ENCODE measurements around the gene EIF4G3. TPM values are rescaled to one million over a fixed set of nuclear protein-coding genes. Genes with fewer than 3 reads are reported as not detected.
A peak's percentile ranks its signal among the peaks of the same experiment; 100 is the strongest.

EIF4G3 gene
- total and polyA plus RNA-seq, 2 donors (not counting 1 experiment from before 2014, with no cell fraction given), result 33.6 to 76.0 TPM

GRCh38 chr1:21123287-21123948, 53.3 kb downstream of the EIF4G3 start:
- Histone ChIP-seq H3K9ac (ENCODE audit: low read length) (no peak overlapping the region), H3K4me3 (ENCODE audit: control extremely low read depth in 1 of 5, extremely low read depth in 1 of 5, insufficient read depth in 1 of 5, low read depth in 2 of 5, low read length in 4 of 5) (no peak overlapping the region), H3K36me3 (replicated peaks in 1 of 2; ENCODE audit: control extremely low read depth in 1 of 2, control insufficient read depth in 1 of 2, extremely low read depth in 1 of 2, insufficient read depth in 2 of 2, low read length in 1 of 2) (peaks cover 4 to 5% of the 10 kb centered on the region in 2 experiments), H3K79me2 (ENCODE audit: control insufficient read depth, insufficient read depth, low read length) (peaks cover 8% of the 10 kb centered on the region), H2AFZ (ENCODE audit: insufficient read depth, low read depth, low read length, poor library complexity, severe bottlenecking) (no peak overlapping the region), H3K27ac (ENCODE audit: low read length in 2 of 2) (no peak overlapping the region), H3K4me2 (replicated peaks; ENCODE audit: low read depth, low read length, poor library complexity, severe bottlenecking) (no peak overlapping the region), H3K4me1 (ENCODE audit: control insufficient read depth in 2 of 2, insufficient read depth in 2 of 2, low read length in 2 of 2) (peaks cover 3 to 6% of the 10 kb centered on the region in 2 donors), H4K20me1 (ENCODE audit: control insufficient read depth, insufficient read depth, low read length, poor library complexity, severe bottlenecking) (no peaks in the 10 kb centered on the region), H3K9me3 (ENCODE audit: control extremely low read depth in 1 of 3, control insufficient read depth in 2 of 3, insufficient read depth in 1 of 3, low read length in 2 of 3) (no peaks in the 10 kb centered on the region), H3K27me3 (replicated peaks in 1 of 4; ENCODE audit: control extremely low read depth in 1 of 4, control insufficient read depth in 3 of 4, insufficient read depth in 4 of 4, low read length in 3 of 4) (no peaks in the 10 kb centered on the region)
- ChIA-PET POLR2A (no interaction called here), CTCF (no interaction called here)
- TF ChIP-seq CTCF (IDR thresholded peaks at IDR 0.05), result no peak
- no peak for TF ChIP-seq EZH2 (IDR thresholded peaks at IDR 0.05; ENCODE audit: borderline replicate concordance, insufficient read depth, low read depth, low read length, poor library complexity, severe bottlenecking)
- WGBS (ENCODE audit: insufficient coverage), result 66% methylated on average over 4 of the region's 6 CpGs
- no peaks in the 10 kb centered on the region for H3K27me3 Mint-ChIP-seq
- DNase-seq, result no peak
- intact Hi-C loops (cut with micrococcal nuclease), result no loop called here
- peak overlapping the region; percentile 33 for H3K27ac Mint-ChIP-seq
- H3K4me1 Mint-ChIP-seq, result peaks cover 14% of the 10 kb centered on the region
- no peak overlapping the region for H3K4me3 Mint-ChIP-seq
- no peak for ATAC-seq (ENCODE audit: low read depth)
- H3K9me3 Mint-ChIP-seq (ENCODE audit: insufficient read depth), result no peaks in the 10 kb centered on the region

GRCh38 chr1:21121764-21122471, 54.8 kb downstream of the EIF4G3 start:
- CTCF ChIA-PET, result no interaction called here
- DNase-seq, result no peak
- WGBS (ENCODE audit: insufficient coverage), result no CpG with 5 or more reads among the region's 4 CpGs
- no peaks in the 10 kb centered on the region for H3K9me3 ChIP-seq (ENCODE audit: control extremely low read depth in 1 of 3, control insufficient read depth in 2 of 3, insufficient read depth in 1 of 3, low read length in 2 of 3)
- intact Hi-C loops (cut with micrococcal nuclease), result no loop called here
- H3K4me1 ChIP-seq (ENCODE audit: control insufficient read depth in 2 of 2, insufficient read depth in 2 of 2, low read length in 2 of 2), result peaks cover 10 to 11% of the 10 kb centered on the region in 2 donors
- no peak overlapping the region for H3K4me2 ChIP-seq (replicated peaks; ENCODE audit: low read depth, low read length, poor library complexity, severe bottlenecking)
- H3K9ac ChIP-seq (ENCODE audit: low read length), result no peak overlapping the region
- TF ChIP-seq CTCF (IDR thresholded peaks at IDR 0.05) (no peak), EZH2 (IDR thresholded peaks at IDR 0.05; ENCODE audit: borderline replicate concordance, insufficient read depth, low read depth, low read length, poor library complexity, severe bottlenecking) (no peak)
- H3K27ac ChIP-seq (ENCODE audit: low read length in 2 of 2), result no peak overlapping the region
- peaks cover 22% of the 10 kb centered on the region for H3K4me1 Mint-ChIP-seq
- POLR2A ChIA-PET, result no interaction called here
- H3K27ac Mint-ChIP-seq, result no peak overlapping the region
- no peak overlapping the region for H2AFZ ChIP-seq (ENCODE audit: insufficient read depth, low read depth, low read length, poor library complexity, severe bottlenecking)
- no peak overlapping the region for H3K4me3 Mint-ChIP-seq
- H3K36me3 ChIP-seq (replicated peaks in 1 of 2; ENCODE audit: control extremely low read depth in 1 of 2, control insufficient read depth in 1 of 2, extremely low read depth in 1 of 2, insufficient read depth in 2 of 2, low read length in 1 of 2), result peaks cover 2 to 5% of the 10 kb centered on the region in 2 experiments
- no peak for ATAC-seq (ENCODE audit: low read depth)
- H3K27me3 Mint-ChIP-seq, result no peaks in the 10 kb centered on the region
- no peaks in the 10 kb centered on the region for H3K9me3 Mint-ChIP-seq (ENCODE audit: insufficient read depth)
- peaks cover 7% of the 10 kb centered on the region for H3K79me2 ChIP-seq (ENCODE audit: control insufficient read depth, insufficient read depth, low read length)
- H3K27me3 ChIP-seq (replicated peaks in 1 of 4; ENCODE audit: control extremely low read depth in 1 of 4, control insufficient read depth in 3 of 4, insufficient read depth in 4 of 4, low read length in 3 of 4), result no peaks in the 10 kb centered on the region
- no peak overlapping the region for H3K4me3 ChIP-seq (ENCODE audit: control extremely low read depth in 1 of 5, extremely low read depth in 1 of 5, insufficient read depth in 1 of 5, low read depth in 2 of 5, low read length in 4 of 5)
- peaks cover 12% of the 10 kb centered on the region for H4K20me1 ChIP-seq (ENCODE audit: control insufficient read depth, insufficient read depth, low read length, poor library complexity, severe bottlenecking)
